K562 (cell line): Measurements from ENCODE around the gene EAF1. TPM values are rescaled to one million over a fixed set of nuclear protein-coding genes. Genes with fewer than 3 reads are reported as not detected.

Experiments
- ATAC-seq: fragments of 200-7000 bp; cut with Tn5 transposase; 3 replicates; pipeline ENCODE4 v1.9.1; 2020; ENCODE audit warnings: moderate library complexity
- BruUV-seq: library from RNA; stranded (reverse); fragments of 400-500 nt; replicated peaks from 2 replicates; lab custom pipeline; 2021; lab: Mats Ljungman, UMichigan
- CTCF ChIA-PET: fragments of 300-600 bp; formaldehyde crosslinking; extraction: SDS; loops from one replicate; lab custom pipeline; 2021; ENCODE audit warnings: low intra/inter-chr PET ratio; lab: Yijun Ruan, JAX
- POLR2A ChIA-PET: fragments of 300-600, 350-650 bp; sonication (Branson Sonifier 250); formaldehyde crosslinking; extraction: SDS; loops from one replicate; lab custom pipeline; 2021; ENCODE audit warnings: antibody characterized with exemption, inconsistent platforms; lab: Yijun Ruan, JAX
- DNase-seq, 4 experiments: peaks; one replicate each; pipeline versions ENCODE4 v3.0.0 to v3.0.0-alpha.2; 2011 to 2018; ENCODE audit warnings: low spot score in 3 of 4, mixed read lengths in 3 of 4; ENCODE audit errors: extremely low read depth in 1 of 4
- FAIRE-seq: peaks from 2 replicates; lab custom pipeline; 2011; peaks lifted over from hg19 to GRCh38; lab: Jason Lieb, UNC
- H2AFZ ChIP-seq: 2 replicates; pipeline ENCODE4 v1.6.0; 2011; ENCODE audit warnings: low read depth, low read length, control low read depth, inconsistent platforms
- H3K27ac ChIP-seq: fragments of 200-600 bp; 3 replicates; pipeline ENCODE4 v1.8.0; 2011; ENCODE audit warnings: low read depth, mild to moderate bottlenecking, control low read depth, inconsistent platforms, low read length, moderate library complexity, mixed read lengths; ENCODE audit errors: extremely low read depth
- H3K27me3 ChIP-seq, 2 experiments: fragments of 300-600 bp in 1 of 2; 2 replicates in 1 of 2; 3 replicates in 1 of 2; pipeline versions ENCODE4 v1.6.0 to v1.8.0; 2011; ENCODE audit warnings: inconsistent platforms in 2 of 2, low read length in 2 of 2, mild to moderate bottlenecking in 1 of 2, mixed read lengths in 1 of 2, moderate library complexity in 1 of 2; ENCODE audit not compliant: control insufficient read depth in 2 of 2, insufficient read depth in 2 of 2
- H3K36me3 ChIP-seq: fragments of 300-600 bp; 3 replicates; pipeline ENCODE4 v1.8.0; 2011; ENCODE audit warnings: mild to moderate bottlenecking, low read length, inconsistent platforms; ENCODE audit not compliant: control insufficient read depth, insufficient read depth
- H3K4me1 ChIP-seq, 2 experiments: fragments of 200-600 bp in 1 of 2; replicated peaks in 1 of 2; 2 replicates in 1 of 2; 3 replicates in 1 of 2; pipeline versions ENCODE4 v1.5.1 to v1.8.0; 2011; ENCODE audit warnings: inconsistent platforms in 2 of 2, low read length in 2 of 2, mild to moderate bottlenecking in 1 of 2, mixed read lengths in 1 of 2, moderate library complexity in 1 of 2; ENCODE audit not compliant: control insufficient read depth in 2 of 2, insufficient read depth in 2 of 2
- H3K4me2 ChIP-seq: 2 replicates; pipeline ENCODE4 v1.6.1; 2011; ENCODE audit warnings: low read length, control low read depth, inconsistent platforms, mixed read lengths; ENCODE audit not compliant: insufficient read depth
- H3K4me3 ChIP-seq: fragments of 200-600 bp; sonication (generic), shearing (Covaris generic); 2 replicates; pipeline ENCODE4 v1.5.1; 2016; ENCODE audit warnings: control low read depth, inconsistent platforms
- H3K79me2 ChIP-seq: fragments of 200-600 bp; 3 replicates; pipeline ENCODE4 v1.8.0; 2011; ENCODE audit warnings: low read length, inconsistent platforms; ENCODE audit not compliant: control insufficient read depth, insufficient read depth
- H3K9ac ChIP-seq, 2 experiments: 2 replicates each; pipeline versions ENCODE4 v1.6.0 to v1.6.1; 2011; ENCODE audit warnings: low read depth in 2 of 2, low read length in 2 of 2, control low read depth in 1 of 2, inconsistent platforms in 1 of 2, mild to moderate bottlenecking in 1 of 2, mixed read lengths in 1 of 2; ENCODE audit not compliant: insufficient read depth in 1 of 2
- H3K9me1 ChIP-seq: one replicate; pipeline ENCODE4 v1.6.0; 2011; ENCODE audit warnings: inconsistent platforms, mild to moderate bottlenecking, low read length, moderate library complexity; ENCODE audit not compliant: control insufficient read depth, insufficient read depth
- H3K9me3 ChIP-seq: replicated peaks from 2 replicates; pipeline ENCODE4 v1.5.1; 2011; ENCODE audit warnings: low read depth, low read length, inconsistent platforms; ENCODE audit not compliant: control insufficient read depth, insufficient read depth
- H4K20me1 ChIP-seq: replicated peaks from 2 replicates; pipeline ENCODE4 v1.6.1; 2011; ENCODE audit warnings: low read length, inconsistent platforms, mixed read lengths; ENCODE audit not compliant: control insufficient read depth, insufficient read depth
- CTCFL ChIP-seq: IDR thresholded peaks from 2 replicates; pipeline ENCODE4 v1.6.1; 2011; ENCODE audit warnings: borderline replicate concordance, low read depth, mild to moderate bottlenecking, moderate library complexity, low read length; ENCODE audit not compliant: insufficient read depth, poor library complexity, severe bottlenecking
- ETS1 ChIP-seq: conservative IDR thresholded peaks from 2 replicates; pipeline ENCODE4 v1.6.1; 2011; ENCODE audit warnings: low read depth, mild to moderate bottlenecking, low read length; ENCODE audit not compliant: control insufficient read depth
- KLF1 ChIP-seq: fragments of 450-650 bp; IDR thresholded peaks from 2 replicates; pipeline ENCODE4 v1.6.1; 2016; ENCODE audit warnings: missing genetic modification characterization, missing compliant biosample characterization
- POLR2H ChIP-seq: IDR thresholded peaks from 2 replicates; pipeline ENCODE4 v1.6.1; 2016; ENCODE audit warnings: missing genetic modification characterization, low read depth, mild to moderate bottlenecking, control low read depth, missing compliant biosample characterization, moderate library complexity
- RBM25 ChIP-seq: fragments of 200-400 bp; formaldehyde crosslinking; IDR thresholded peaks from 2 replicates; pipeline ENCODE4 v1.6.1; 2018; ENCODE audit warnings: low read length, low read depth, moderate library complexity; ENCODE audit not compliant: severe bottlenecking
- RREB1 ChIP-seq: fragments of 250-450 bp; sonication (Bioruptor Pico); IDR thresholded peaks from 2 replicates; pipeline ENCODE4 v1.4.0; 2020
- SUPT5H ChIP-seq: fragments of 450-650 bp; IDR thresholded peaks from 2 replicates; pipeline ENCODE4 v1.6.1; 2016
- WGBS: fragments of 100-300 bp; shearing (Covaris generic); methylation state at CpG from one replicate; pipeline ENCODE4 v1.1.6; 2016; ENCODE audit warnings: low coverage, mixed read lengths; ENCODE audit not compliant: insufficient coverage; ENCODE audit errors: missing lambda C conversion rate; 5-methylcytosine and 5-hydroxymethylcytosine counted together
- in situ Hi-C: fragments of 300-500 bp; cut with MboI; formaldehyde crosslinking; loops from 4 replicates; pipeline ENCODE4 v1.15.0; 2018; ENCODE audit warnings: inconsistent platforms, mixed read lengths
- intact Hi-C: fragments of 100-400 bp; cut with micrococcal nuclease; formaldehyde crosslinking; loops from 2 replicates; pipeline ENCODE4 v1.14.2; 2022
- polyA plus RNA-seq, 8 experiments: library from polyadenylated mRNA; depleted of rRNA in 4 of 8; stranded (reverse) in 5 of 8; unstranded in 3 of 8; fragments of >200 nt; fragmentation: Nextera tagmentation in 2 of 8; fragmentation: Illumina TruSeq in 1 of 8; extraction: Ambion mirVana in 2 of 8; extraction: Trizol in 1 of 8; gene quantifications; 2 replicates each; pipeline versions ENCODE4 v1.2.1 to v1.2.3, GENCODE V29; 2011 to 2014; ENCODE audit warnings: inconsistent platforms in 1 of 8, missing spikeins in 1 of 8
- total RNA-seq, 7 experiments: library from RNA; depleted of rRNA in 6 of 7; stranded (reverse); fragments of >200 nt in 6 of 7; fragmentation: Illumina TruSeq in 2 of 7; extraction: Trizol in 2 of 7; gene quantifications; 2 replicates each; pipeline versions ENCODE4 v1.2.1 to v1.2.3, GENCODE V29; 2011 to 2021; ENCODE audit warnings: low replicate concordance in 1 of 7

EAF1 gene
- total and polyA plus RNA-seq, 9 of the 15 experiments (the other 6 are each of a cell fraction or from before 2014, with no cell fraction given), result 7.0 to 26.8 (median 20.4) TPM

GRCh38 chr3:15460891-15461531, 33.6 kb downstream of the EAF1 start (continued):
- TF ChIP-seq RREB1 (CRISPR knock-in tag) (no peak), POLR2H (tag) (no peak), SUPT5H (no peak)

- intact Hi-C loops (no loop called here), in situ Hi-C loops (no loop called here)
- ATAC-seq (no peak), DNase-seq (no peak), FAIRE-seq (no peak)
- Histone ChIP-seq H3K9ac (no peak overlapping the region), H3K79me2 (no peaks in the 10 kb centered on the region), H3K4me3 (no peak overlapping the region), H4K20me1 (no peaks in the 10 kb centered on the region), H3K9me3 (no peaks in the 10 kb centered on the region), H3K27ac (no peak overlapping the region), H3K4me1 (no peaks in the 10 kb centered on the region), H3K36me3 (no peaks in the 10 kb centered on the region), H3K4me2 (no peak overlapping the region), H2AFZ (no peak overlapping the region), H3K27me3 (peaks cover 23 to 31% of the 10 kb centered on the region in 2 experiments), H3K9me1 (no peaks in the 10 kb centered on the region)
- 11% methylated on average over 5 of the region's 5 CpGs for WGBS
- BruUV-seq, result no TSS peak
- POLR2A ChIA-PET, result no interaction called here
- CTCF ChIA-PET, result no interaction called here
- TF ChIP-seq ETS1 (no peak), RBM25 (no peak), CTCFL (no peak), KLF1 (tag) (no peak)
These were observed 35.1 kb downstream of the EAF1 start for GRCh38 chr3:15462451-15462850.
